Nephron (organoid): ENCODE results near the gene POP7.

Experiments
- H3K27ac Mint-ChIP-seq, 3 experiments: 2 replicates each; pipeline ENCODE4 v1.8.0; 2020; ENCODE audit warnings: mixed read lengths in 3 of 3, mild to moderate bottlenecking in 2 of 3, moderate library complexity in 1 of 3
- H3K27me3 Mint-ChIP-seq: 2 replicates; pipeline ENCODE4 v1.8.0; 2021; ENCODE audit warnings: low read depth, mild to moderate bottlenecking, moderate library complexity, mixed read lengths
- H3K36me3 Mint-ChIP-seq: 2 replicates; pipeline ENCODE4 v1.8.0; 2020; ENCODE audit warnings: low read depth, mixed read lengths
- H3K4me1 Mint-ChIP-seq: 2 replicates; pipeline ENCODE4 v1.8.0; 2020; ENCODE audit warnings: mixed read lengths
- H3K4me3 Mint-ChIP-seq, 3 experiments: 2 replicates each; pipeline ENCODE4 v1.8.0; 2020; ENCODE audit warnings: mild to moderate bottlenecking in 3 of 3, mixed read lengths in 3 of 3, moderate library complexity in 2 of 3
- H3K9me3 Mint-ChIP-seq: 2 replicates; pipeline ENCODE4 v1.8.0; 2020; ENCODE audit warnings: mixed read lengths
- CTCF ChIP-seq, 3 experiments: fragments of 200-600 bp; sonication (generic); IDR thresholded peaks; one replicate each; pipeline ENCODE4 v1.5.0; 2021; ENCODE audit warnings: antibody characterized with exemption in 3 of 3; ENCODE audit not compliant: unreplicated experiment in 3 of 3

POP7 gene

GRCh38 chr7:100685631-100686145, 20.2 kb upstream of the POP7 start:
- H3K27me3 Mint-ChIP-seq, result no peaks in the 10 kb centered on the region
- peaks cover 14% of the 10 kb centered on the region for H3K4me1 Mint-ChIP-seq
- H3K4me3 Mint-ChIP-seq, result no peak overlapping the region
- H3K36me3 Mint-ChIP-seq, result peaks cover 35% of the 10 kb centered on the region
- H3K27ac Mint-ChIP-seq, result no peak overlapping the region
- TF ChIP-seq CTCF (IDR thresholded peaks at IDR 0.05; ENCODE audit: unreplicated experiment in 3 of 3), result no peak
- H3K9me3 Mint-ChIP-seq, result no peaks in the 10 kb centered on the region

DNA sequence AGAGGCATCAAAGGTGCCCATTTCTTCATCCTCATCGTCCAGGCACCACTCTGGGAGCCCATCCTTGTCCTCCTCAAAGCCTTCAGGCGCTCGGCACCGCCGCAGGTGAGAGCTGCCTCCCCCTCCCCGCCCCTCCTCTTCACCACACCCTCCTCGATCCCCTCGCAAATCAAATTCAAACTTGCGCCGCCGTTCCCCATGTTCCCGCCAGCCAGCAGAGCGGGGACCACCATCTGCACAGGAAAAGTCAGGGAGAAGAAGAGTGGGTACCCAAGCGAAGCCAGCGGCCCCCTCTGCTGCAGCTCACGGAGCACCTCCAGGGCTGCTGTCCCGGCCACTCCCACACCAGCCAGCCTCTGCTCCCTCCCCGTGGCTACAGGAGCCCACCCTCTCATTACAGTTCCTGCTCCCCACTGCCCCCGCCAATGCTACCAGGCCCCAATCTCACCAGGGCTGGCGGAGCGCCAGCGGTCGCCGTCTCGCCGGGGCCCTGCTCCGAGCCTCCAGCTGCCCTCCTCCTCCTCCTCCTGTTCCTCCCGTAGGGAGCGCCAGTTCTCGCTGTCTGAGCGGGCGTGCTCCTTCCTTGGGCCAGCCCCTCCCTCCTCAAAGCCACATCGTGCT, 19.6 kb upstream of the POP7 start:
- no peak for TF ChIP-seq CTCF (IDR thresholded peaks at IDR 0.05; ENCODE audit: unreplicated experiment in 3 of 3)
- no peak overlapping the region for H3K27ac Mint-ChIP-seq
- H3K27me3 Mint-ChIP-seq, result no peaks in the 10 kb centered on the region
- no peak overlapping the region for H3K4me3 Mint-ChIP-seq
- no peaks in the 10 kb centered on the region for H3K9me3 Mint-ChIP-seq
- H3K36me3 Mint-ChIP-seq, result peaks cover 35% of the 10 kb centered on the region
- peaks cover 14% of the 10 kb centered on the region for H3K4me1 Mint-ChIP-seq

GRCh38 chr7:100686822-100687211, 19.1 kb upstream of the POP7 start:
- Mint-ChIP-seq H3K36me3 (peaks cover 32% of the 10 kb centered on the region), H3K9me3 (no peaks in the 10 kb centered on the region), H3K27me3 (no peaks in the 10 kb centered on the region), H3K27ac (no peak overlapping the region), H3K4me1 (peaks cover 19% of the 10 kb centered on the region), H3K4me3 (no peak overlapping the region)
- no peak for TF ChIP-seq CTCF (IDR thresholded peaks at IDR 0.05; ENCODE audit: unreplicated experiment in 3 of 3)

- H3K9me3 Mint-ChIP-seq, result no peaks in the 10 kb centered on the region
- no peak overlapping the region for H3K27ac Mint-ChIP-seq
- no peak for TF ChIP-seq CTCF (IDR thresholded peaks at IDR 0.05; ENCODE audit: unreplicated experiment in 3 of 3)
- peaks cover 32% of the 10 kb centered on the region for H3K36me3 Mint-ChIP-seq
- H3K27me3 Mint-ChIP-seq, result no peaks in the 10 kb centered on the region
- H3K4me1 Mint-ChIP-seq, result peaks cover 23% of the 10 kb centered on the region
- H3K4me3 Mint-ChIP-seq, result no peak overlapping the region
Measured at GRCh38 chr7:100687261-100687660, 18.7 kb upstream of the POP7 start.

- peaks cover 29% of the 10 kb centered on the region for H3K4me1 Mint-ChIP-seq
- H3K9me3 Mint-ChIP-seq, result no peaks in the 10 kb centered on the region
- no peak overlapping the region for H3K4me3 Mint-ChIP-seq
- H3K36me3 Mint-ChIP-seq, result peaks cover 32% of the 10 kb centered on the region
- H3K27ac Mint-ChIP-seq, result no peak overlapping the region
- TF ChIP-seq CTCF (IDR thresholded peaks at IDR 0.05; ENCODE audit: unreplicated experiment in 3 of 3), result no peak
- H3K27me3 Mint-ChIP-seq, result no peaks in the 10 kb centered on the region
Measured at GRCh38 chr7:100687751-100688300, 18.1 kb upstream of the POP7 start.

GRCh38 chr7:100688326-100688860, 17.5 kb upstream of the POP7 start:
- Mint-ChIP-seq H3K4me1 (peaks cover 33% of the 10 kb centered on the region), H3K27me3 (no peaks in the 10 kb centered on the region), H3K4me3 (no peak overlapping the region), H3K36me3 (peaks cover 28% of the 10 kb centered on the region), H3K9me3 (no peaks in the 10 kb centered on the region), H3K27ac (no peak overlapping the region)
- TF ChIP-seq CTCF (IDR thresholded peaks at IDR 0.05; ENCODE audit: unreplicated experiment in 3 of 3), result no peak
